Panc1 (cell line): ENCODE results near the gene EMX2. TPM values are rescaled to one million over a fixed set of nuclear protein-coding genes. Genes with fewer than 3 reads are reported as not detected.

ENCODE experiments used
- ATAC-seq: fragments of 200-7000 bp; cut with Tn5 transposase; 2 replicates; pipeline ENCODE4 v1.9.1; 2020; ENCODE audit warnings: mild to moderate bottlenecking, moderate library complexity
- BruUV-seq: library from RNA; stranded (reverse); fragments of 400-500 nt; replicated peaks from 2 replicates; lab custom pipeline; 2021; lab: Mats Ljungman, UMichigan
- CTCF ChIA-PET: fragments of 300-600 bp; sonication (Branson Sonifier 250); formaldehyde crosslinking; loops from one replicate; lab custom pipeline; 2022; ENCODE audit warnings: antibody characterized with exemption; lab: Charles Lee
- POLR2A ChIA-PET: fragments of 300-600 bp; sonication (Branson Sonifier 250); formaldehyde crosslinking; loops from one replicate; lab custom pipeline; 2022; ENCODE audit warnings: antibody characterized with exemption; lab: Charles Lee
- DNase-seq: peaks from one replicate; pipeline ENCODE4 v3.0.0-alpha.2; 2010; ENCODE audit warnings: low read depth, low spot score
- H3K27ac ChIP-seq: 2 replicates; pipeline ENCODE4 v1.5.1; 2011; ENCODE audit warnings: mild to moderate bottlenecking, low read length, inconsistent platforms
- H3K27me3 ChIP-seq: fragments of 200-500 bp; sonication (Bioruptor generic); 2 replicates; pipeline ENCODE4 v1.6.0; 2014; ENCODE audit warnings: low read length, inconsistent platforms; ENCODE audit not compliant: control insufficient read depth, insufficient read depth
- H3K36me3 ChIP-seq: fragments of 200-500 bp; sonication (Bioruptor generic); 2 replicates; pipeline ENCODE4 v1.5.1; 2014; ENCODE audit warnings: inconsistent platforms, mild to moderate bottlenecking, low read length, moderate library complexity; ENCODE audit not compliant: control insufficient read depth, insufficient read depth
- H3K4me1 ChIP-seq: 2 replicates; pipeline ENCODE4 v1.5.1; 2011; ENCODE audit warnings: inconsistent platforms, mild to moderate bottlenecking, low read length, moderate library complexity; ENCODE audit not compliant: control insufficient read depth, insufficient read depth
- H3K4me3 ChIP-seq, 2 experiments: 2 replicates each; pipeline ENCODE4 v1.5.1; 2011 to 2012; ENCODE audit warnings: low read depth in 2 of 2, low read length in 2 of 2, mild to moderate bottlenecking in 2 of 2, inconsistent platforms in 1 of 2, moderate library complexity in 1 of 2
- H3K9me3 ChIP-seq: fragments of 200-500 bp; sonication (Bioruptor generic); 2 replicates; pipeline ENCODE4 v1.5.1; 2014; ENCODE audit warnings: low read depth, mild to moderate bottlenecking, inconsistent platforms, low read length, moderate library complexity; ENCODE audit not compliant: control insufficient read depth, insufficient read depth
- POLR2AphosphoS5 ChIP-seq: IDR thresholded peaks from 2 replicates; pipeline ENCODE4 v1.6.1; 2012; ENCODE audit warnings: mild to moderate bottlenecking, low read depth, low read length, moderate library complexity
- SIN3A ChIP-seq: IDR thresholded peaks from 2 replicates; pipeline ENCODE4 v1.6.1; 2012; ENCODE audit warnings: low read depth, mild to moderate bottlenecking, low read length, moderate library complexity, borderline replicate concordance; ENCODE audit not compliant: insufficient read depth
- TCF7L2 ChIP-seq: IDR thresholded peaks from 2 replicates; pipeline ENCODE4 v1.6.1; 2011; ENCODE audit warnings: mild to moderate bottlenecking, low read depth, low read length, inconsistent platforms
- in situ Hi-C: cut with HindIII; loops from 2 replicates; pipeline ENCODE4 v1.10.0; 2016; ENCODE audit warnings: low sequenced_read_pairs, low pct_unique_long_range_greater_than_20kb
- intact Hi-C: fragments of 100-400 bp; cut with micrococcal nuclease; formaldehyde crosslinking; loops from one replicate; pipeline ENCODE4 v1.10.0; 2022; ENCODE audit not compliant: unreplicated experiment
- total RNA-seq: library from RNA; stranded (reverse); gene quantifications from one replicate; pipeline ENCODE4 v1.2.1, GENCODE V29; 2021; ENCODE audit not compliant: unreplicated experiment
- TF ChIP-seq, protein P1 (sequence below), 2 experiments: IDR thresholded peaks; 2 replicates each; pipeline ENCODE4 v1.6.1; 2011 to 2012; ENCODE audit warnings: low read depth in 2 of 2, control low read depth in 1 of 2, low read length in 1 of 2, mild to moderate bottlenecking in 1 of 2, moderate library complexity in 1 of 2; ENCODE audit not compliant: insufficient read depth in 1 of 2
- TF ChIP-seq, protein P2 (sequence below): fragments of 450-650 bp; IDR thresholded peaks from 2 replicates; pipeline ENCODE4 v1.5.1; 2017; ENCODE audit warnings: mild to moderate bottlenecking

EMX2 gene
- total RNA-seq, 1 experiment from 2014 or later: not detected

DNA sequence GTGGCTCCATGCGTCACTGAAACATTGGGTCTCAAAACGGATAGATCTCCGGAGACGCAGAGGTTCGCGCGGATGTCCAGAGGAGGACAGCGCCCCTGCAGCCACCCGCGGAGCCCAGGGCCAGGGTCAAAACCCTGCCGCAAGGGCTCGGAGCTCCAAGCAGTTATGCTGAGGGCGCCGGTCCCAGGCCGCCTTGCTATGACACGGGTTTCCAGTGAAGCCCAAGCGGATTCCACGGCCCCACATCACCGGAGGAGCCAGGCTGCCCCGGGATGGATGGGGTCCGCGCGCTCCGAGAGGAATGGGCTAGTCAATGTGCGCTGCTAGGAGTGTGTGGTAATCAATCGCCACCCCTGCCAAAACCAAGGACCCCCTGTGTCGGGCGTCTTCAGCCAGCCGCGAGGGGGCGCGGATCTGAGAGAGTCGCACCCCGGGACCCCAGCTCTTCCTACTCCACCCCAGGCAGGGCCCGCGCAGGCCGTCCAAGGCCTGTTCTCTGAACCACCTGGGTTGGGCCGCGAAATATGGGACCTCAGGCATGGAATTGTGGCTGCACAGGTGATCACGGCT is 5.6 kb upstream of the EMX2 start:
- no peak for TF ChIP-seq POLR2AphosphoS5
- TF ChIP-seq TCF7L2: no peak
- Histone ChIP-seq H3K4me3 (no peak overlapping the region), H3K27me3 (peaks cover 43% of the 10 kb centered on the region), H3K36me3 (no peaks in the 10 kb centered on the region), H3K9me3 (no peaks in the 10 kb centered on the region), H3K4me1 (no peaks in the 10 kb centered on the region; the same call in none of the 2 replicates), H3K27ac (no peak overlapping the region)
- no peak for ATAC-seq
- no TSS peak for BruUV-seq
- DNase-seq: no peak
- in situ Hi-C loops: no loop called here
- ChIA-PET POLR2A (no interaction called here), CTCF (interaction anchor here (0.7 kb wide), 1 partner anchor 68 kb away, joined by 4 read pairs; no protein-coding TSS in a partner anchor)
- intact Hi-C loops: loop anchor here (2.0 to 10.0 kb wide), 2 partner anchors 508 to 704 kb away; partner anchors contain the start of gene RAB11FIP2

- Histone ChIP-seq H3K27me3 (peaks cover 46% of the 10 kb centered on the region), H3K27ac (no peak overlapping the region), H3K36me3 (no peaks in the 10 kb centered on the region), H3K4me1 (peaks cover 4% of the 10 kb centered on the region), H3K4me3 (peak overlapping the region in 1 of 2 experiments; percentile 31; a peak in 1 of 4 replicates), H3K9me3 (no peaks in the 10 kb centered on the region)
- TF ChIP-seq, protein P1, sequence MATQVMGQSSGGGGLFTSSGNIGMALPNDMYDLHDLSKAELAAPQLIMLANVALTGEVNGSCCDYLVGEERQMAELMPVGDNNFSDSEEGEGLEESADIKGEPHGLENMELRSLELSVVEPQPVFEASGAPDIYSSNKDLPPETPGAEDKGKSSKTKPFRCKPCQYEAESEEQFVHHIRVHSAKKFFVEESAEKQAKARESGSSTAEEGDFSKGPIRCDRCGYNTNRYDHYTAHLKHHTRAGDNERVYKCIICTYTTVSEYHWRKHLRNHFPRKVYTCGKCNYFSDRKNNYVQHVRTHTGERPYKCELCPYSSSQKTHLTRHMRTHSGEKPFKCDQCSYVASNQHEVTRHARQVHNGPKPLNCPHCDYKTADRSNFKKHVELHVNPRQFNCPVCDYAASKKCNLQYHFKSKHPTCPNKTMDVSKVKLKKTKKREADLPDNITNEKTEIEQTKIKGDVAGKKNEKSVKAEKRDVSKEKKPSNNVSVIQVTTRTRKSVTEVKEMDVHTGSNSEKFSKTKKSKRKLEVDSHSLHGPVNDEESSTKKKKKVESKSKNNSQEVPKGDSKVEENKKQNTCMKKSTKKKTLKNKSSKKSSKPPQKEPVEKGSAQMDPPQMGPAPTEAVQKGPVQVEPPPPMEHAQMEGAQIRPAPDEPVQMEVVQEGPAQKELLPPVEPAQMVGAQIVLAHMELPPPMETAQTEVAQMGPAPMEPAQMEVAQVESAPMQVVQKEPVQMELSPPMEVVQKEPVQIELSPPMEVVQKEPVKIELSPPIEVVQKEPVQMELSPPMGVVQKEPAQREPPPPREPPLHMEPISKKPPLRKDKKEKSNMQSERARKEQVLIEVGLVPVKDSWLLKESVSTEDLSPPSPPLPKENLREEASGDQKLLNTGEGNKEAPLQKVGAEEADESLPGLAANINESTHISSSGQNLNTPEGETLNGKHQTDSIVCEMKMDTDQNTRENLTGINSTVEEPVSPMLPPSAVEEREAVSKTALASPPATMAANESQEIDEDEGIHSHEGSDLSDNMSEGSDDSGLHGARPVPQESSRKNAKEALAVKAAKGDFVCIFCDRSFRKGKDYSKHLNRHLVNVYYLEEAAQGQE (IDR thresholded peaks at IDR 0.05; ENCODE audit: insufficient read depth in 1 of 2, low read depth in 2 of 2, low read length in 1 of 2): no peak
- no peak for TF ChIP-seq POLR2AphosphoS5
- TF ChIP-seq TCF7L2: no peak
- TF ChIP-seq, protein P2, sequence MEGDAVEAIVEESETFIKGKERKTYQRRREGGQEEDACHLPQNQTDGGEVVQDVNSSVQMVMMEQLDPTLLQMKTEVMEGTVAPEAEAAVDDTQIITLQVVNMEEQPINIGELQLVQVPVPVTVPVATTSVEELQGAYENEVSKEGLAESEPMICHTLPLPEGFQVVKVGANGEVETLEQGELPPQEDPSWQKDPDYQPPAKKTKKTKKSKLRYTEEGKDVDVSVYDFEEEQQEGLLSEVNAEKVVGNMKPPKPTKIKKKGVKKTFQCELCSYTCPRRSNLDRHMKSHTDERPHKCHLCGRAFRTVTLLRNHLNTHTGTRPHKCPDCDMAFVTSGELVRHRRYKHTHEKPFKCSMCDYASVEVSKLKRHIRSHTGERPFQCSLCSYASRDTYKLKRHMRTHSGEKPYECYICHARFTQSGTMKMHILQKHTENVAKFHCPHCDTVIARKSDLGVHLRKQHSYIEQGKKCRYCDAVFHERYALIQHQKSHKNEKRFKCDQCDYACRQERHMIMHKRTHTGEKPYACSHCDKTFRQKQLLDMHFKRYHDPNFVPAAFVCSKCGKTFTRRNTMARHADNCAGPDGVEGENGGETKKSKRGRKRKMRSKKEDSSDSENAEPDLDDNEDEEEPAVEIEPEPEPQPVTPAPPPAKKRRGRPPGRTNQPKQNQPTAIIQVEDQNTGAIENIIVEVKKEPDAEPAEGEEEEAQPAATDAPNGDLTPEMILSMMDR: peak; percentile 99
- TF ChIP-seq SIN3A: no peak
- DNase-seq (no peak), ATAC-seq (peak; percentile 79)
- in situ Hi-C loops: no loop called here
- ChIA-PET POLR2A (no interaction called here), CTCF (interaction anchor here (0.7 kb wide), 1 partner anchor 68 kb away, joined by 4 read pairs; no protein-coding TSS in a partner anchor)
- BruUV-seq: no TSS peak
- intact Hi-C loops: loop anchor here (2.0 to 10.0 kb wide), 2 partner anchors 507 to 703 kb away; partner anchors contain the start of gene RAB11FIP2
Measured at GRCh38 chr10:117537436-117537903, 5.1 kb upstream of the EMX2 start.
